HUES6 (cell line): ENCODE data around the gene IPCEF1.

Experiments
- H3K27ac ChIP-seq: 2 replicates; pipeline ENCODE4 v1.7.0; 2013; ENCODE audit warnings: low read depth, mild to moderate bottlenecking, low read length, inconsistent platforms
- H3K27me3 ChIP-seq: 2 replicates; pipeline ENCODE4 v1.6.1; 2013; ENCODE audit warnings: low read length; ENCODE audit not compliant: control insufficient read depth, insufficient read depth
- H3K36me3 ChIP-seq: 2 replicates; pipeline ENCODE4 v1.6.1; 2013; ENCODE audit warnings: low read length; ENCODE audit not compliant: control insufficient read depth, insufficient read depth
- H3K4me1 ChIP-seq: 2 replicates; pipeline ENCODE4 v1.6.1; 2013; ENCODE audit warnings: low read length; ENCODE audit not compliant: control insufficient read depth, insufficient read depth
- H3K4me3 ChIP-seq: 2 replicates; pipeline ENCODE4 v1.5.1; 2013; ENCODE audit warnings: low read depth, low read length
- H3K9ac ChIP-seq: one replicate; pipeline ENCODE4 v1.6.1; 2013; ENCODE audit warnings: mild to moderate bottlenecking, low read length
- H3K9me3 ChIP-seq: 2 replicates; pipeline ENCODE4 v1.6.1; 2013; ENCODE audit warnings: low read depth, low read length; ENCODE audit not compliant: control insufficient read depth, insufficient read depth

IPCEF1 gene

GRCh38 chr6:154390034-154390433, 33.4 kb upstream of the IPCEF1 start:
- H3K9me3 ChIP-seq = peaks cover 7% of the 10 kb centered on the region; the same call in 1 of the 2 replicates
- H3K27me3 ChIP-seq = no peaks in the 10 kb centered on the region
- no peak overlapping the region for H3K9ac ChIP-seq
- no peaks in the 10 kb centered on the region for H3K36me3 ChIP-seq
- no peak overlapping the region for H3K4me3 ChIP-seq
- no peak overlapping the region for H3K27ac ChIP-seq
- H3K4me1 ChIP-seq = no peaks in the 10 kb centered on the region

- peaks cover 7% of the 10 kb centered on the region; the same call in 1 of the 2 replicates for H3K9me3 ChIP-seq
- no peaks in the 10 kb centered on the region for H3K27me3 ChIP-seq
- no peaks in the 10 kb centered on the region for H3K36me3 ChIP-seq
- no peak overlapping the region for H3K9ac ChIP-seq
- H3K4me1 ChIP-seq = no peaks in the 10 kb centered on the region
- no peak overlapping the region for H3K27ac ChIP-seq
- no peak overlapping the region for H3K4me3 ChIP-seq
Observed at GRCh38 chr6:154388803-154389202, 32.2 kb upstream of the IPCEF1 start.

- H3K9me3 ChIP-seq = peaks cover 11% of the 10 kb centered on the region; the same call in 1 of the 2 replicates
- H3K4me3 ChIP-seq = no peak overlapping the region
- no peaks in the 10 kb centered on the region for H3K27me3 ChIP-seq
- H3K27ac ChIP-seq = no peak overlapping the region
- H3K4me1 ChIP-seq = no peaks in the 10 kb centered on the region
- no peaks in the 10 kb centered on the region for H3K36me3 ChIP-seq
- no peak overlapping the region for H3K9ac ChIP-seq
Observed at GRCh38 chr6:154386848-154387717, 30.5 kb upstream of the IPCEF1 start.

GRCh38 chr6:154384191-154384590, 27.6 kb upstream of the IPCEF1 start:
- Histone ChIP-seq H3K27ac (no peak overlapping the region), H3K27me3 (no peaks in the 10 kb centered on the region), H3K4me3 (no peak overlapping the region), H3K9me3 (peaks cover 9% of the 10 kb centered on the region; the same call in 1 of the 2 replicates), H3K9ac (no peak overlapping the region), H3K4me1 (0 out of 2 replicates have a peak, but pooled peaks cover 5% of the 10 kb centered on the region), H3K36me3 (no peaks in the 10 kb centered on the region)

- Histone ChIP-seq H3K27ac (no peak overlapping the region), H3K9ac (no peak overlapping the region), H3K27me3 (no peaks in the 10 kb centered on the region), H3K36me3 (no peaks in the 10 kb centered on the region), H3K4me1 (0 out of 2 replicates have a peak, but pooled peaks cover 5% of the 10 kb centered on the region), H3K4me3 (no peak overlapping the region), H3K9me3 (peaks cover 4% of the 10 kb centered on the region; the same call in 1 of the 2 replicates)
Observed at GRCh38 chr6:154383273-154383672, 26.7 kb upstream of the IPCEF1 start.

- H3K9ac ChIP-seq = no peak overlapping the region
- H3K27me3 ChIP-seq = no peaks in the 10 kb centered on the region
- peaks cover 4% of the 10 kb centered on the region; the same call in 1 of the 2 replicates for H3K9me3 ChIP-seq
- no peak overlapping the region for H3K27ac ChIP-seq
- H3K36me3 ChIP-seq = no peaks in the 10 kb centered on the region
- no peak overlapping the region for H3K4me3 ChIP-seq
- 0 out of 2 replicates have a peak, but pooled peaks cover 5% of the 10 kb centered on the region for H3K4me1 ChIP-seq
Observed at GRCh38 chr6:154382740-154383139, 26.1 kb upstream of the IPCEF1 start.

- H3K9me3 ChIP-seq = peaks cover 4% of the 10 kb centered on the region; the same call in 1 of the 2 replicates
Observed at GRCh38 chr6:154381548-154381947, 24.9 kb upstream of the IPCEF1 start.

GRCh38 chr6:154380741-154381140, 24.1 kb upstream of the IPCEF1 start:
- no peak overlapping the region for H3K4me3 ChIP-seq
- no peaks in the 10 kb centered on the region for H3K36me3 ChIP-seq
- no peak overlapping the region for H3K9ac ChIP-seq
- H3K9me3 ChIP-seq = peaks cover 4% of the 10 kb centered on the region; the same call in 1 of the 2 replicates
- H3K27me3 ChIP-seq = no peaks in the 10 kb centered on the region
- no peak overlapping the region for H3K27ac ChIP-seq
- 0 out of 2 replicates have a peak, but pooled peaks cover 5% of the 10 kb centered on the region for H3K4me1 ChIP-seq

More at GRCh38 chr6:154381548-154381947, 24.9 kb upstream of the IPCEF1 start:
- H3K4me1 ChIP-seq = 0 out of 2 replicates have a peak, but pooled peaks cover 5% of the 10 kb centered on the region
- H3K36me3 ChIP-seq = no peaks in the 10 kb centered on the region
- no peaks in the 10 kb centered on the region for H3K27me3 ChIP-seq
- no peak overlapping the region for H3K9ac ChIP-seq
- H3K27ac ChIP-seq = no peak overlapping the region
- H3K4me3 ChIP-seq = no peak overlapping the region

- H3K4me1 ChIP-seq = 0 out of 2 replicates have a peak, but pooled peaks cover 5% of the 10 kb centered on the region
- H3K27me3 ChIP-seq = no peaks in the 10 kb centered on the region
- H3K9me3 ChIP-seq = peaks cover 4% of the 10 kb centered on the region; the same call in 1 of the 2 replicates
- no peak overlapping the region for H3K27ac ChIP-seq
- no peak overlapping the region for H3K9ac ChIP-seq
- no peak overlapping the region for H3K4me3 ChIP-seq
- no peaks in the 10 kb centered on the region for H3K36me3 ChIP-seq
Observed at GRCh38 chr6:154379585-154379984, 23.0 kb upstream of the IPCEF1 start.

- H3K27ac ChIP-seq = no peak overlapping the region
- no peak overlapping the region for H3K9ac ChIP-seq
- peaks cover 8% of the 10 kb centered on the region; the same call in 1 of the 2 replicates for H3K9me3 ChIP-seq
- no peak overlapping the region for H3K4me3 ChIP-seq
- H3K4me1 ChIP-seq = 0 out of 2 replicates have a peak, but pooled peaks cover 5% of the 10 kb centered on the region
- no peaks in the 10 kb centered on the region for H3K36me3 ChIP-seq
- no peaks in the 10 kb centered on the region for H3K27me3 ChIP-seq
Observed at GRCh38 chr6:154378518-154378917, 21.9 kb upstream of the IPCEF1 start.

GRCh38 chr6:154377726-154378125, 21.1 kb upstream of the IPCEF1 start:
- Histone ChIP-seq H3K36me3 (no peaks in the 10 kb centered on the region), H3K9ac (no peak overlapping the region), H3K27me3 (no peaks in the 10 kb centered on the region), H3K9me3 (peaks cover 5% of the 10 kb centered on the region; the same call in 1 of the 2 replicates), H3K4me1 (0 out of 2 replicates have a peak, but pooled peaks cover 5% of the 10 kb centered on the region), H3K27ac (no peak overlapping the region), H3K4me3 (no peak overlapping the region)
